ENCODE measurements around the gene PIGX.

Gene PIGX

GRCh38 chr3:196677931-196678330 lies 34.2 kb upstream of the PIGX start:
- no peak for DNase-seq (ENCODE audit: extremely low spot score)
- POLR2A ChIA-PET, result no interaction called here
- TF ChIP-seq FOXK2 (IDR thresholded peaks at IDR 0.05) (no peak), BHLHE40 (IDR thresholded peaks at IDR 0.05; ENCODE audit: borderline replicate concordance) (no peak), PKNOX1 (IDR thresholded peaks at IDR 0.05) (no peak), FOXM1 (IDR thresholded peaks at IDR 0.05; ENCODE audit: borderline replicate concordance) (no peak), SP1 (IDR thresholded peaks at IDR 0.05) (no peak), LEF1 (IDR thresholded peaks at IDR 0.05; ENCODE audit: borderline replicate concordance) (no peak), FOXA1 (IDR thresholded peaks at IDR 0.05) (no peak), NFRKB (IDR thresholded peaks at IDR 0.05) (no peak)
- CTCF ChIA-PET, result interaction anchor here (1.0 kb wide), 1 partner anchor 88 kb away, joined by 3 read pairs; no protein-coding TSS in a partner anchor

GRCh38 chr3:196684548-196685407 lies 27.4 kb upstream of the PIGX start:
- no peak for TF ChIP-seq SP1 (IDR thresholded peaks at IDR 0.05)
- TF ChIP-seq BHLHE40 (IDR thresholded peaks at IDR 0.05; ENCODE audit: borderline replicate concordance), result no peak
- no peak for TF ChIP-seq FOXK2 (IDR thresholded peaks at IDR 0.05)
- no peak for TF ChIP-seq PKNOX1 (IDR thresholded peaks at IDR 0.05)
- TF ChIP-seq LEF1 (IDR thresholded peaks at IDR 0.05; ENCODE audit: borderline replicate concordance), result no peak
- TF ChIP-seq HDGF (IDR thresholded peaks at IDR 0.05; ENCODE audit: borderline replicate concordance), result no peak
- TF ChIP-seq FOXM1 (IDR thresholded peaks at IDR 0.05; ENCODE audit: borderline replicate concordance), result no peak
- TF ChIP-seq TARDBP (IDR thresholded peaks at IDR 0.05), result no peak
- TF ChIP-seq ZNF384 (IDR thresholded peaks at IDR 0.05), result no peak
- TF ChIP-seq FOXA1 (IDR thresholded peaks at IDR 0.05), result no peak
- no peak; the same call in 1 of the 2 replicates for TF ChIP-seq L3MBTL2 (conservative IDR thresholded peaks at IDR 0.05)
- no peak for TF ChIP-seq SUZ12 (IDR thresholded peaks at IDR 0.05)
- TF ChIP-seq NFRKB (IDR thresholded peaks at IDR 0.05), result no peak
- no peak for TF ChIP-seq ARNT (IDR thresholded peaks at IDR 0.05)
- TF ChIP-seq CTBP1 (IDR thresholded peaks at IDR 0.05; ENCODE audit: borderline replicate concordance), result no peak
- TF ChIP-seq ELF4 (IDR thresholded peaks at IDR 0.05), result no peak
- peak; percentile 47 for DNase-seq (ENCODE audit: extremely low spot score)
- ChIA-PET POLR2A (no interaction called here), CTCF (interaction anchor here (0.7 to 1.9 kb wide), 3 partner anchors 11 to 79 kb away, joined by 3 to 6 read pairs (median 5); no protein-coding TSS in a partner anchor)

GRCh38 chr3:196686436-196686835 lies 25.7 kb upstream of the PIGX start:
- ChIA-PET POLR2A (no interaction called here), CTCF (interaction anchor here (1.1 kb wide), 1 partner anchor 77 kb away, joined by 3 read pairs; no protein-coding TSS in a partner anchor)
- no peak for TF ChIP-seq SP1 (IDR thresholded peaks at IDR 0.05)
- TF ChIP-seq FOXM1 (IDR thresholded peaks at IDR 0.05; ENCODE audit: borderline replicate concordance), result no peak
- no peak for TF ChIP-seq FOXA1 (IDR thresholded peaks at IDR 0.05)
- TF ChIP-seq BHLHE40 (IDR thresholded peaks at IDR 0.05; ENCODE audit: borderline replicate concordance), result no peak
- TF ChIP-seq ELF4 (IDR thresholded peaks at IDR 0.05), result no peak
- TF ChIP-seq LEF1 (IDR thresholded peaks at IDR 0.05; ENCODE audit: borderline replicate concordance), result no peak
- TF ChIP-seq L3MBTL2 (conservative IDR thresholded peaks at IDR 0.05), result no peak
- TF ChIP-seq ZNF384 (IDR thresholded peaks at IDR 0.05), result no peak
- DNase-seq (ENCODE audit: extremely low spot score), result no peak

GRCh38 chr3:196688349-196688748 lies 23.8 kb upstream of the PIGX start:
- TF ChIP-seq NFRKB (IDR thresholded peaks at IDR 0.05) (no peak), SP1 (IDR thresholded peaks at IDR 0.05) (no peak), SUZ12 (IDR thresholded peaks at IDR 0.05) (no peak), CTBP1 (IDR thresholded peaks at IDR 0.05; ENCODE audit: borderline replicate concordance) (no peak), ARNT (IDR thresholded peaks at IDR 0.05) (no peak), PKNOX1 (IDR thresholded peaks at IDR 0.05) (no peak), FOXK2 (IDR thresholded peaks at IDR 0.05) (no peak), FOXA1 (IDR thresholded peaks at IDR 0.05) (no peak), FOXM1 (IDR thresholded peaks at IDR 0.05; ENCODE audit: borderline replicate concordance) (no peak), BHLHE40 (IDR thresholded peaks at IDR 0.05; ENCODE audit: borderline replicate concordance) (no peak)
- POLR2A ChIA-PET, result no interaction called here
- CTCF ChIA-PET, result interaction anchor here (1.7 kb wide), 1 partner anchor 79 kb away, joined by 7 read pairs; no protein-coding TSS in a partner anchor
- no peak for DNase-seq (ENCODE audit: extremely low spot score)

- ChIA-PET CTCF (interaction anchor here (0.9 kb wide), 1 partner anchor 167 kb away, joined by 4 read pairs; no protein-coding TSS in a partner anchor), POLR2A (interaction anchor here (1.2 kb wide), 1 partner anchor 23 kb away, joined by 3 read pairs; no protein-coding TSS in a partner anchor)
- no peak for TF ChIP-seq PKNOX1 (IDR thresholded peaks at IDR 0.05)
- TF ChIP-seq ZNF384 (IDR thresholded peaks at IDR 0.05), result no peak
- no peak for TF ChIP-seq BHLHE40 (IDR thresholded peaks at IDR 0.05; ENCODE audit: borderline replicate concordance)
- no peak for TF ChIP-seq CTBP1 (IDR thresholded peaks at IDR 0.05; ENCODE audit: borderline replicate concordance)
- no peak for TF ChIP-seq SP1 (IDR thresholded peaks at IDR 0.05)
- DNase-seq (ENCODE audit: extremely low spot score), result no peak
Measured at GRCh38 chr3:196689941-196690660, 22.1 kb upstream of the PIGX start.
